ENCODE data around the gene KLF8. TPM values are rescaled to one million over a fixed set of nuclear protein-coding genes. Genes with fewer than 3 reads are reported as not detected.

Gene KLF8
- total RNA-seq, result 2.8 and 3.6 TPM in 2 replicates

DNA sequence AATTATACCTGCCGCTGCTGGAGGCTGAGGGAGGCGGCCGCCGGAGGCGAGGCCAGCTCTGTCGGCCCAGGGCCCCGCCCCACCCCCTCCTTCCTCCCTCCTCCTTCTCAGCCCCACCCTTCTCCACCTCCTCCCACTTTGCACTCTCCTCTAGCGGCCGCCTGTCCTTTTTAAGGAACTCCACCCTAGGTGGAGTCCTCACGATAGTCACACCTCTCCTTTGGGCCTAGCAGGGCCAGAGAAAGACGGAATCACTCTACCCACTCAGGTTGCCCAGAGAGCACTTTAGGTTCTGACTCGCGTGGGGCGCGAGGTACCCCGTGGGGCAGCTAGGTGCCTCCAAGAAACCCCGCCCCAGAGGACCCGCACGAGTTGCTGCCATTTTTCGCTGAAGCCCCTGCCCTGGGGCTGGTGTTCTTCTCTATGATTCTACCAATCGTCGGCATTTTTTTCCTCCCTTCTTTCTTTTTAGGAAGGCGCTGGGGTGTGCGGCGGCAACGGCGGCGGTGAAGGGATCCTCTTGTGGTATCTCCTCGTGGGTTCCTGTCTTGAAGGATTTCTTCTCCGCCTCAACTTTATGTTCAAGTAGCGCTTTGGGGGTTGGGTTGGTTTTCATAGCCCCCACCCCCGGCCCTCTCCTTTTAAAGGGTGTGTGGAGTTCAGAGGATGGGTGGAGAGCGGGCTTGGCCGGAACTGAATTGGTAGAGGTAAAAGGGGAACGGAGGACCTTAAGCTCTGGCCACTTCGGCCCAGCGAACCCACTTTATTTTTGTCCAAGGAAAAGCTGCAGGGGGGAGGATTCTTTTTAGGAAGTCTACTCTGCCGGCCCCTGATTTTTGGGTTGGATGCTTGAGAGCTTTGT is at the start of gene KLF8:
TSS of gene KLF8 (plus strand) at position 136 of the 862 bp plus-strand sequence. CDS start 979 bp downstream, outside the sequence.

